Mesenteric fat pad (tissue), 1 donor: ENCODE results near the gene HNRNPA2B1. TPM values are rescaled to one million over a fixed set of nuclear protein-coding genes. Genes with fewer than 3 reads are reported as not detected.

ENCODE experiments used
- DNase-seq: peaks from one replicate; pipeline ENCODE4 v3.0.0-alpha.2; 2020; ENCODE audit warnings: low spot score
- long read RNA-seq: library from polyadenylated mRNA; unstranded; transcript quantifications from one replicate; pipeline ENCODE4 v2.0.0, GENCODE V29; 2020
- total RNA-seq: library from RNA; stranded (reverse); fragmentation: NEBNext Ultra II Directional; extraction: Animal tissue kit (Norgen Biotek cat#: 25700); gene quantifications from one replicate; pipeline ENCODE4 v1.2.1, GENCODE V29; 2021
- donor health status: DM: yes; HTN: yes; CAD: no.

Gene HNRNPA2B1
- total RNA-seq, result 361 TPM
- long read RNA-seq, full-length matches to known transcripts, result 126 of 201 reads
- long read RNA-seq, partial matches to known transcripts, result 25 of 201 reads
- long read RNA-seq, other reads (novel, unspliced or antisense), result 50 of 201 reads

DNA sequence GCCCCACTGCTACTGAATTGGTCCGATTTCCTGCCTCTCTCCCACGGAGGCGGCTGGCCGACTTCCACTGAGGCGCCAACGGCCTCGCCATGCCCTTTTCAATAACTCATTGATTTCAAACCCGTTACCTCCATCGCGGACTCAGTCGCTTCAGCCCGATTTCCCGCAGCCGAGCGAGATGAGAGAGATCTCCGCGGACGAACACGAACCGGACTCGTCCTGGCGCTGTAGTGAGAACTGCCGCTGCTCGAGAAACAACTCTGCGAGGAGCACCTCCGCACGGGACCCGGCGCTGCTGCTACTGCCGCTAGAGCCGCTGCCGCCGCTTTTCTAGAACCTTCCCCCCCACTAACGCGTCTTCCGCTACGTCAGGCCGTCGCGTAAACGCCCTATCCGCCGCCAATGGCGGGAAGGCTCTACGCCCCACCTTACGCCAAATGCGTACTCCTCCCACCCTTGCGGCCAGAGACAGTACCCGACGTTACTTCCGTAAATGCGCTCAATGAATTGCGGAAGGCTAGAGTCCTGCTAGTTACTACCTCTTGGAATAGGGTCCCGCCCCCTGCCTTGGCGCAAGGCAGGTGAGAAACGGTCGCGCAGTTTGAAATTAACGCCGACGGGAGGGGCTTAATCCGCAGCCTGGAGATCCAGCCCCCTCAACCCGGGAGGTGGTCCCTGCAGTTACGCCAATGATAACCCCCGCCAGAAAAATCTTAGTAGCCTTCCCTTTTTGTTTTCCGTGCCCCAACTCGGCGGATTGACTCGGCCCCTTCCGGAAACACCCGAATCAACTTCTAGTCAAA, at the start of gene HNRNPA2B1:
TSS of gene HNRNPA2B1 (minus strand) at position 303 of the 803 bp plus-strand sequence. CDS start at position 134, 169 bp downstream.
- peak; percentile 99 for DNase-seq

DNA sequence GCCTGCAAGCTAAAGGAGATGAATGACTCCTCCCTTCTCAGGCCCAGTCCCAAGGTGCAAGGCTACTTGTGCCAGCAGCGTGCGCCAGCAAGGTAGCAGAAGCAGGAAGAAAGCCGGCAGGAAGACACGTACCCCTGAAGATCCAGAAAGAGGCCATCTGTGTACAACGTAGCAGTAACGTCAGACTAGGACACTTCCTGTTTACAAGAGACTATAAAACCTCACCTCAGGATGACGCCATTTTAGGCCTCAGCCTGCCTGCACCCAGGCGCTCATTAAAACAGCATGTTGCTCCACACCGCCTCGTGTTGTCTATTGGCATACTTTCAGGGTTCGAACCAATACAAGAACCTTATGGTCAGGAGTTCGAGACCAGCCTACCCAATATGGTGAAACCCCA, 49.7 kb upstream of the HNRNPA2B1 start:
- no peak for DNase-seq

DNA sequence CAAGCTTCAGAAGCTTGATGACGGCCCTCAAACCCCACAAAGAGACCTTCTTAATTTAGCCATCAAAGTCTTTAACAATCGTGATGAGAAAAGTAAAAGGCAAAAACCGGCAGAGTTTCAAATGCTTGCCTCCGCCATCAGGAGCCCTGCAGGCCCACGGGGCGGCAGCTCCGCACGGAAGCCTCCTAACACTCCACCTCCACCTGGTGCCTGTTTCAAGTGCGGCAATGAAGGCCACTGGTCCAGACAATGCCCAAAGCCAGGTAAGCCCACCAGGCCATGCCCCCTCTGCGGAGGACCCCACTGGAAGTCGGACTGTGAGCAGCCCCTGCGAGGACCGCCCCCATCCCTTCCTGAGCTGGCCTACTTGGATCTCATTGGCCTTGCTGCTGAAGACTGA, 44.6 kb upstream of the HNRNPA2B1 start:
- no peak for DNase-seq

DNA sequence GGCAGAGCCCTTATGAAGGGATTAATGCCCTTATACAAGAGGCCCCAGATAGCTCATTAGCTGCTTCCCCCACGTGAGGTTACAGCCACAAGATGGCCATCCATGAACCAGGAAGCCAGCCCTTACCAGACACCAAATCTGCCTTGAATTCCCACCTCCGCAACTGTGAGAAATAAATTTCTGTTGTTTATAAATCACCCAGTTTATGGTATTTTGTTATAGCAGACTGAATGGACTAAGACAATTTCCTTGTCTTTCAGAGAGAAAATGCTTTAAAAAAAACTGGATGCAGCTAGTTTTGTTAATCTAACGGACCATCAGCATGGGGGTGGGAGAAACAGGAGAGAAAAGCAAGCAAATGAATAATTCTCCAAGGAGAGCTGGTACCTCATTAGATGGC, 37.5 kb upstream of the HNRNPA2B1 start:
- no peak for DNase-seq

DNA sequence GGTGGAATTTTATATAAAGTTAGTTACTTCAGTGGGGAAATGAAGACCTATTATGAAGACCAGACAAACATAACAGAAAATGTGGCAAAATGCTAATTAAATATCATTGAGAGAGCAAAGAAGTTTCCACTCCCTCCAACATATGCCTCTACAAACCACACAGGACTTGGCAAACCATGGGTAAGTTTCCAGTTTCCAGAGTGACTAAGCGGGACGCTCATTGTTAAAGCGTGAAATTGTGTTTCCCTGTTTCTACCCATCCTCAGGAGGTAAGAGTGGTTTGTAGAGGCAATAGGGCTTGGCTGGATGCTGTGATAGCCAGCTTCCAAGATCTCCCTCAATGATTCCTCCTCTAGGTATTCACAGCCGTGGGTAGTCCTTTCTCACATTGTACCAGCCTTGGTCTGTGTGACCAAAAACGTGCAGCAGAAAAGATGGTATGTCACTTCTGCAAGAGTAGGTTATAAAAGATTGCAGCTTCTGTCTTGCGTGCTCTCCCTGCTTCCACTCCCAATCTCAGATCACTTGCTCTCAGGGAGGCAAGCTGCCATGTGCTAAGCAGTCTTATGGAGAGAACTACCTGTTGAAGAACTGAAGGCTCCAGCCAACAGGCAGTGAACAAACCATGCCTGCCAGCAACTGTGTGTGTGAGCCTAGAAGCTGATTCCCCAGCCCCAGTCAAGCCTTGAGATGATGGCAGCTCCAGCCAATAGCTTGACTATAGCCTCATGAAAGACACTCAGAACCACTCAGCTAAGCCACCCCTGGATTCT, 36.7 kb upstream of the HNRNPA2B1 start:
- no peak for DNase-seq

DNA sequence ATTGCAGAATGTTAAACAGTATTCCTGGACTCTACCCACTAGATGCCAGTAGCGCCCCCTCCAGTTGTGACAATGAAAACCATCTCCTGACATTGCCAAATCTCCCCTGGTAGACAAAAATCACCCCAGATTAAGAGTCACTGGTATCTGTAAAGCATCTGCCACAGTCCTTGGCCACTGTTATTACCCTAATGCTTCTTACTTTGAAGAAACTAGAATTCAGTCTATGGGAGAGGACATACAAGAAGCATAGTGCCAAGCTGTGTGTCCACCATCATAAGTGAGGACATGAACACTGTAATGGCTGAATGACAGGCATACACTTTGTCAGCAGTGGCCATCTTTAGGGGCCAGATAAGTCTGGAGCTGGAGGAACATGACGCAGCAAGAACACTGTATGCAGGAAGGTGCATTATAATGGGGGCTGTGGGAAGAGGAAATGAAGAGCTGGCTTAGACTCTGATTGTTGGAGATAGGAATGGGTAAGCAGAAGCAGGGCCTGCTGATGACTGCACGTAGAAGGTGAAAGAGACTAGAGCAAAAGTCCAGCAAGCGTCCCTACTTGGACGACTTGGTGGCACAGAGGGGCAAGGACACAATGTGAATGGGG, 33.5 kb upstream of the HNRNPA2B1 start:
- no peak for DNase-seq

DNA sequence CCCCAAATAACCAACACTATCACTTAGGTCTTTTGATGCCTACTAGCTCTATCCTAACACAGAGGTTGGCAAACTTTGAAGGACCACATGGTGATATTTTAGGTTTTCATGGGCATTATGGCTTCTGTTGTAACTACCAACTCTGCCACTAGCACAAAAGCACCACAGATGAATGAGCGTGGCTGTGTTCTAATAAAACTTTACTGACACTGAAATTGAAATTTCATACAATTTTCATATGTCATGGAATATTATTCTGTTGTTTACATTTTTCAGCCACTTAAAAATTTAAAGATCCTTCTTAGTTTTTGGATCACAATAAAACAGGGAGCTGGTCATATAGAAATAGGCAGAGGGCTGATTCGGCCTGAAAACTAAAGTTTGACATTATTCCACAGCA, 27.4 kb upstream of the HNRNPA2B1 start:
- no peak for DNase-seq

DNA sequence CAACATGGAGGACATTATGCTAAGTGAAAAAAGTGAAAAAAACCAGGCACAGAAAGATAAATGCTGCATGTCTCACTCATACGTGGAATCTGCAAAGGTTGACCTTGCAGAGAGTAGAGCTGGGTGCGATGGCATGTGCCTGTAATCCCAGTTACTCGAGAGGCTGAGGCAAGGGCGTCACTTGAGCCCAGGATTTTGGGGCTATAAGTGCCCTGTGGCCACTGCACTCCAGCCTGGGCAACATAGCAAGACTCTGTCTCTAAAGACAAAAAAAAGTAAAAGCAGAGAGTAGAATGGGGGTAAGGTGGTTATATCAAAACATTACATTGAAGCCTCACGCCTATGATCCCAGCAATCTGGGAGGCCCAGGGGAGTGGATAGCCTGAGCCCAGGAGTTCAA, 23.8 kb upstream of the HNRNPA2B1 start:
- no peak for DNase-seq

DNA sequence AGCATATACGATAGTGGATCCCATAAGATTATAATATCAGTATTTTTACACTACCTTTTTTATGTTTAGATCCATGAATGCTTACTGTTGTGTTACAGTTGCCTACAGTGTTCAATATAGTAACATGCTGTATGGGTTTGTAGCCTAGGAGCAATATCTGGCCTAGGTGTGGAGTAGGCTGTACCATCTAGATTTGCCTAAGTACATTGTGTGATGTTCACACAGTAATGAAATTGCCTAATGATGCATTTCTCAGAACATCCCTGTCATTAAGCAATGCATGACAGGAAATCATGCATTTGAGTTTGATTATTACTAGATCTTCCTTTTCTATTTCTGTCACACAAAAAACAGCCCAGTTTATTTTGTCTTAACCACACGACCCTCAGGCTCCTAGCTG, 15.5 kb upstream of the HNRNPA2B1 start:
- DNase-seq, result no peak

DNA sequence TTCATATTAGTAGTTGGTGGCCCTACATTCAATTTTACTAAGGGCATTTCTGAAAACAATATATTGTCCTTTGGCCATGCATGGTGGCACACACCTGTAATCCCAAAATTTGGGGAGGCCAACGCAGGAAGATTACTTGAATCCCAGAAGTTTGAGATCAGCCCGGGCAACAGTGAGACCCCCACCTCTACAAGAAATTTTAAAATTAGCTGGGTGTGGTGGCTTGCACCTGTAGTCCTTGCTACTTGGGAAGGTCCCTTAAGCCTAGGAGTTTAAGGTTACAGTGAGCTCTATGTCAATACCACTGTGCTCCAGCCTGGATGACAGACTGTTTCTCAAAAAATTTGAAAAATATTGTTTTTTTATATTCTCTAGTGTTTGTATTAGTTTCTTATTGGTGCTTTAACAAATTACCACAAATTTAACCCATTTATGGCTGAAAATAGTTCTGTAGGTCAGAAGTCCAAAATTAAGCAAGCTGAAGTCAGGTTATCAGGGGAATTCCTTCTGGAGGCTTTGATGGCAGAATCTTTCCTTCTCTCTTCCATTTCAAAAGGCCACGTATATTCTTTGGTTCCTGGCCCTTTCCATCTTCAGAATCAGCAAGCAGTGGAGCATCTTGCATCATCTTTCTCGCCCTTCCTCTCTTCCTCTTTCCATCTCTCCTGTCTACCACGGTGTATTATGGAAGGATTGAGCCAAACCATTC, 13.4 kb upstream of the HNRNPA2B1 start:
- no peak for DNase-seq

DNA sequence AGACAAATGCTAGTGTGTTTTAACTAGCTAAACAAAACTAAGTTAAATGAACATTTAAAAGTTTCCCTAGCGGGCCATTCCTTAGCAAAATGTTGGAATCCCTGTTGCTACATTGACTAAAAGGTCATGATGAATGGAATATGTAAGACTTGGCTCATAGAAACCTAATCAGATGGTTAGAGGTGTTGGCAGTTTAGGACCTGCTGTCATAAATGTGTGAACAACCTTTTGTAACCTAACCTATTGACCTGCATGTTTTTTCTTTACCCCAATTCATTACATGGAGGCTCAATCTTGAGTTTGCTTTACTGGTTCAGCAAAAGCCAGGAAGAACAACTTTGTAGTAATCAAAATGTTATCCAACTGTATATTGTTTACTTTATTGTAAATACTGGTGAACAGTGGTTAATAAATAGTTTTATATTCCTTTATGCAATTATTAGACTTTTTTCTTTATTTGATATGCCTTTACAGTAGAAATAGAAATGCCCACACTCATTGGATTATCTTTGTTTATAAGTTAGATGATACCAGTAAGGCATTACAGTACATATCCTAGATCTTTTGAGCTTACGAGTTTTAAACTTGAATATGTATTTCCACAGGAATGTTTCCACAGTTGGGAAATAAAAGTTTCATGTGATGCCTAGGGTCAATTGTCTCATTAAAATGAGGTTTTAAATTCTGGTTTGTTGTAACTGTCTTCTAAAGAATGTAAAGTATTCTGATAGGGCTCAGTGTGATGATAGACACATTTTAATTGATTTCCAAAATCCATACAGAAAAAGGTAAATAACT, 12.6 kb upstream of the HNRNPA2B1 start:
- DNase-seq, result no peak

DNA sequence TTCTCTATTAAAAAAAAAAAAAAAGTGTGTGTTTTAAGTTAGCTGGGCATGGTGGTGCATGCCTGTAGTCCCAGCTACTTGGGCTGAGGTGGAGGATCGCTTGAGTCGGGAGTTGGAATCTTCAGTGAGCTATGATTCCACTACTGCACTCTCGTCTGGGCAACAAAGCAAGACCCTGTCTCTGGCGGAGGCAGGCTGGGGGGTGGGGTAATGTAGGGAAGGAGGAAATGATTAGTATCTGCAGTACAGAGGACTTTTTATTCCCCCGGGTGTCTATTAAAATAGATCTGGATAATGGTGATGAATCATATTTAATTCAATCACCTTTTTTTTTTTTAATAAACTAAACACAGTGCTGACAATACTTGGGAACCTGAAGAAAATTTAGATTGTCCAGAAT, 7.5 kb upstream of the HNRNPA2B1 start:
- no peak for DNase-seq

DNA sequence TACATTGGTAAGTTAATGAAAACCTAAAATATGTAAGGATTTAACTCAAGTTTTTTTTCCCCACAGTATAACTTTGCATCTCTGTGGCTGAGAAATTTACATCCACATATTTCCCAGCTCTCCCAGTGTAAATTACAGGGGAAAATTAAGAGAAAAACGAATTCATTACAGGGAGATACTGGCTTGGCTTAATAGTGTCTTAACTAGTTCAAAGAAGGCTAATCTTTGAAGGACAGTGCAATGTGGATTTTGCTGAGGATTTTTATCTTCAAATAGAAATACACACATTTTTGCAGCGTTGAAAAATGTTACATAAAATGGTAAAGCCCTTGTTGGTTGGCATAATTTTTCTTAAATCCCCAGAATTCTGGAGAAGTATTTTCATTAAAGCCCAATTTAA, 2.5 kb upstream of the HNRNPA2B1 start:
- no peak for DNase-seq

DNA sequence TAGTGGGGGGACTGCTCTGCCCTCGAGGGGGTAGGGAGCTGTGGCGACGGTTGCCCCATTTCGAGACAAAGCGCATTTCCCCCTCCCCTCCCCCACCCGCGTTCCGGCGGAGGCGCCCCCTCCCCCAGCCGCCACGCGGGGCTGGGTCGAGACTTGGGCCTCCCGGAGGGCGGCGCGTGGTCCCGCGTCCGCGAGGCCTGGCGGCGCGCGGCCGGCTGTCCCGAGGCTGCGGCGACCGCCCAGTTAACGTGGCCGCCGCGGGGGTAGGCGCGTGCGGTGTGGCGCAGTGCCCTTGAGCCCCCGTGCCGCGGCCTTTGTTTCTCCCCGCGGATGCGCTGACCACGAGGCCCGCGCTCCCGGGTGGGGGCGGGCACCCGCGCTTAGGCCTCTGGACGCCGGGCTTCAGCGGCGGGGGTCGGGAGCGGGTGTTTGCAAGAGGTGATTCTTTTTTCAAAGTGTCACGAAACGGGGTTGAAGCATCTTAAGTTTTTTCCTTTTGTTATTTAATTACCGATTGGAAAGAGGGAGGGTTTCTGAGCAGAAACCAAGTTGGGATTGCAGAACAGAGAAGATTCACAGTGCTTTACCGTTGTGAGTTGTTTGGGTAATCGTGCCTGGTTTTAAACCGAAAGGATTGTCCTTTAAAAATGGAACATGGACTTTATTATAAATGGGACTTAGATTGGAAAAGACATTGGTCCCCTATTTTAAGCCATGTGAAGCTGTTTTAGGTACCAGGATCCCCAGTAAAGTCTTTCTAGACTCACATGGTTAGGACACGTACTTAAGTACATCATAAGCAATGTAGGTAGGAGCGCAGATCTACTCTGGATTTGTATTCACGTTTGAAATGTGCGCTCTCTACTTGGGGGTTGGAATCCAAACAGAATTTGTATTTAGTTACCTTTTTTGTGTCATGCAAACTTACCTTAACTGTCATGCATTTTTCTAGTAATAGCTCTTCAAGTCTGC, 1.8 kb upstream of the HNRNPA2B1 start:
- DNase-seq, result peak; percentile 91

DNA sequence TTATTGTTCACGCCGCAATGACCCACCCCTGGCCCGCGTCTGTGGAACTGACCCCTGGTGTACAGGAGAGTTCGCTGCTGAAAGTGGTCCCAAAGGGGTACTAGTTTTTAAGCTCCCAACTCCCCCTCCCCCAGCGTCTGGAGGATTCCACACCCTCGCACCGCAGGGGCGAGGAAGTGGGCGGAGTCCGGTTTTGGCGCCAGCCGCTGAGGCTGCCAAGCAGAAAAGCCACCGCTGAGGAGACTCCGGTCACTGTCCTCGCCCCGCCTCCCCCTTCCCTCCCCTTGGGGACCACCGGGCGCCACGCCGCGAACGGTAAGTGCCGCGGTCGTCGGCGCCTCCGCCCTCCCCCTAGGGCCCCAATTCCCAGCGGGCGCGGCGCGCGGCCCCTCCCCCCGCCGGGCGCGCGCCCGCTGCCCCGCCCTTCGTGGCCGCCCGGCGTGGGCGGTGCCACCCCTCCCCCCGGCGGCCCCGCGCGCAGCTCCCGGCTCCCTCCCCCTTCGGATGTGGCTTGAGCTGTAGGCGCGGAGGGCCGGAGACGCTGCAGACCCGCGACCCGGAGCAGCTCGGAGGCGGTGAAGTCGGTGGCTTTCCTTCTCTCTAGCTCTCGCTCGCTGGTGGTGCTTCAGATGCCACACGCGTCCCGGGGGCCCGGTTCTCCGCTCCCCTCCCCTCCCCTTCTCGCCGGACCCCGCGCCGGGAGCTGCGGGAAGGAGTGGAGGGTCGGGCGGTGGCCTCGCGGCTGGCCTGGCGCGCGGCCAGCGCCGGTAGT, 887 bp upstream of the HNRNPA2B1 start, which contains the start of gene CBX3:
TSS of gene CBX3 (plus strand) at position 499 of the 772 bp plus-strand sequence. CDS start 1,254 bp downstream, outside the sequence.
- peak; percentile 98 for DNase-seq

DNA sequence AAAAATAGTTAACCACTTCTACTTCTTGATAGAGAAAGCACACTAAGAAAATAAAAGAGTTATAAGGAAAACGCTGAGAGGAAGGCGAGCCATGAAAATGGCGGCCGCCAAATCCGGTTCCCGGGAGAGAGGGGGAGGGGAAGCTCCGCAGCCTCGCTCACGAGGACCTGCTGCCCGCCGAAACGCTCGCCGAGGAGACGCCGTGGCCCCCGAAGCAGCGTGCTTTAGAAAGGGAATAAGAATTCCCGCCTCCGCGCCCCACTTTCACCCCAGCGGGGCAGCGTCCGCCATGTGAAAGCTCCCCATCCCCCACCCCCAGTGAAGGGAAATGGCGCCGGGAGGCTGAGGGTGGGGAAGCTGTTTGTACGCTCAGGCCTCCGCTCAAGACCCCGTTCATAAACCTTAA, 505 bp downstream of the HNRNPA2B1 start:
- no peak for DNase-seq

DNA sequence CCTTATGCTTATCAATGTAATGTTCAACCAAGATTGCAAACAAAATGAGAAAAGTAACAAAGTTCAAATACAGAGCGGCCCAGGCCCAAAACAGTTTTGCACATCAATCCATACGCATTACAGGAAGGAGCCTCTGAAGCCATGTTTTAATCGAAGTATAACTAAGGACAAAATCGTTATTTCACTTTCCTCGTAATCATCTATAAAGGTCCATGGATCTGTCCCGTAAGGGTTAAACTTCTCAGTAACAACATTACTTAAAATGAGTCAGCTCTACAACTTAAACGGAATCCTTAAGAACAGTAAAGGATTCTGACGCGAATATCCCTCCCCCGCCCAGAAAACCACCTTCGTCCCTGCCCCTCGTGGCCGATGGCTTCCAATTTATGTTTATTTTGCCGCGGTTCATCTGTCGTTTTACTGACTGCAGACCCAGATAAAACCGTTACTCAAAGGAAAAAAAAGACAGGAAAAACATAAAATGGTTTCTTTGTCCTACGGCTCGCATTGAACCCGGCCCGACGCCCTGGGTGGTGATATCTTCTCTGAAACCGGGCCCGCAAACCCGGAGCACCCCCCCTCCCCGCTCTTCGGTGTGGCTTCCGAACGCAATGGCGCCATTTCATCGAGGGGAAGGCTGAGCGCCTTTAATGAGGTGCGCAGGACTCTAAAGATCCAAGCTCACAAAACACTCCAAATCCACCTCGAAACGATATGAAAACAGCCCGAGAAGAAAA, 1.1 kb downstream of the HNRNPA2B1 start:
- DNase-seq, result no peak

DNA sequence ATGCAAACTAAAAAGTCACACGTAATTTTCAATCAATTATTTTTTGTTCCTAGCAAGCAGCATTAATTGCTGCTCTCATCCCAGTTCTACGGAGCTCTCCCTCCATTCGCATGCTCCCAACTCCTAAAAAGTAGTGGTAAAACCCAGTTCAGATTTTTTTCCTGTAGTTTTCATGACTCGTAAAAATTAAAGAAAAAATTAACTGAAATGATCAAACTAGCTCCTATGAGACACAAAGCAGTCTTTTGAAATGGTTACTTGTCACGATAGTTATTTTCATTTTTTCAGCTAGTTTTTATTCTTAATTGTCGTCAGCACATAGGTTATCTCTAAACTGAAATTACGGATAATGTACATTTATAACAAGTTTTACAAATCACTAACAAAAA, 1.8 kb downstream of the HNRNPA2B1 start:
- no peak for DNase-seq
